Measurements from ENCODE around the gene CD200R1L. TPM values are rescaled to one million over a fixed set of nuclear protein-coding genes. Genes with fewer than 3 reads are reported as not detected.

The CD200R1L gene
- total and polyA plus RNA-seq, 2 of the 13 experiments (the other 11 are each of a cell fraction or from before 2014, with no cell fraction given) = not detected

DNA sequence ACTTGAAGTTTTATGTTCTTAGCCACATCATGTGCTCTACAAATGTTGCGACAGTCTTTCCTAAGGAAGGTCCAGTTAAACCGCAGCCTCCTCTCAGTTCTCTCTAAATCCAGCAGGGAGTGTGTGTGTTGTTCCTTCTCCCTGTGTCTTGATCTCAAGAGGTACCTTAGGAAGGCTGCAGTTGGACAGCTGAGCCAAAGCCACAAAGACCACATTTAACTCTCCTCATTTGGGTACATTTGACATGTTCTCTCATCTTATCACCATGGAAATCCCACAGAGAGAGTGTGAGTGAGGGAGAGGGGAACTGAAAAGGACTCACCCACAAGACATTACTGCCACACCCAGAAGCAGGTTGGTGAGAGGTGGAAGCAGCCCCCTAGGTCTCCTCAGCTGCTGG is 79.5 kb downstream of the CD200R1L start (continued):
- TF ChIP-seq CAMTA2 (CRISPR knock-in tag; IDR thresholded peaks at IDR 0.05; ENCODE audit: borderline replicate concordance) = no peak
- TF ChIP-seq ZNF792 (CRISPR knock-in tag; IDR thresholded peaks at IDR 0.05) = no peak
- no peak for TF ChIP-seq SP140L (CRISPR knock-in tag; IDR thresholded peaks at IDR 0.05; ENCODE audit: borderline replicate concordance)
- TF ChIP-seq, protein P1, sequence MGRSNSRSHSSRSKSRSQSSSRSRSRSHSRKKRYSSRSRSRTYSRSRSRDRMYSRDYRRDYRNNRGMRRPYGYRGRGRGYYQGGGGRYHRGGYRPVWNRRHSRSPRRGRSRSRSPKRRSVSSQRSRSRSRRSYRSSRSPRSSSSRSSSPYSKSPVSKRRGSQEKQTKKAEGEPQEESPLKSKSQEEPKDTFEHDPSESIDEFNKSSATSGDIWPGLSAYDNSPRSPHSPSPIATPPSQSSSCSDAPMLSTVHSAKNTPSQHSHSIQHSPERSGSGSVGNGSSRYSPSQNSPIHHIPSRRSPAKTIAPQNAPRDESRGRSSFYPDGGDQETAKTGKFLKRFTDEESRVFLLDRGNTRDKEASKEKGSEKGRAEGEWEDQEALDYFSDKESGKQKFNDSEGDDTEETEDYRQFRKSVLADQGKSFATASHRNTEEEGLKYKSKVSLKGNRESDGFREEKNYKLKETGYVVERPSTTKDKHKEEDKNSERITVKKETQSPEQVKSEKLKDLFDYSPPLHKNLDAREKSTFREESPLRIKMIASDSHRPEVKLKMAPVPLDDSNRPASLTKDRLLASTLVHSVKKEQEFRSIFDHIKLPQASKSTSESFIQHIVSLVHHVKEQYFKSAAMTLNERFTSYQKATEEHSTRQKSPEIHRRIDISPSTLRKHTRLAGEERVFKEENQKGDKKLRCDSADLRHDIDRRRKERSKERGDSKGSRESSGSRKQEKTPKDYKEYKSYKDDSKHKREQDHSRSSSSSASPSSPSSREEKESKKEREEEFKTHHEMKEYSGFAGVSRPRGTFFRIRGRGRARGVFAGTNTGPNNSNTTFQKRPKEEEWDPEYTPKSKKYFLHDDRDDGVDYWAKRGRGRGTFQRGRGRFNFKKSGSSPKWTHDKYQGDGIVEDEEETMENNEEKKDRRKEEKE (IDR thresholded peaks at IDR 0.05) = no peak
- TF ChIP-seq, protein P2, sequence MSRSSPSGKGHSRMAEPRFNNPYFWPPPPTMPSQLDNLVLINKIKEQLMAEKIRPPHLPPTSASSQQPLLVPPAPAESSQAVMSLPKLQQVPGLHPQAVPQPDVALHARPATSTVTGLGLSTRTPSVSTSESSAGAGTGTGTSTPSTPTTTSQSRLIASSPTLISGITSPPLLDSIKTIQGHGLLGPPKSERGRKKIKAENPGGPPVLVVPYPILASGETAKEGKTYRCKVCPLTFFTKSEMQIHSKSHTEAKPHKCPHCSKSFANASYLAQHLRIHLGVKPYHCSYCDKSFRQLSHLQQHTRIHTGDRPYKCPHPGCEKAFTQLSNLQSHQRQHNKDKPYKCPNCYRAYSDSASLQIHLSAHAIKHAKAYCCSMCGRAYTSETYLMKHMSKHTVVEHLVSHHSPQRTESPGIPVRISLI (CRISPR knock-in tag; IDR thresholded peaks at IDR 0.05; ENCODE audit: borderline replicate concordance) = no peak
- TF ChIP-seq MXD4 (CRISPR knock-in tag; IDR thresholded peaks at IDR 0.05) = no peak
- TF ChIP-seq, protein P3, sequence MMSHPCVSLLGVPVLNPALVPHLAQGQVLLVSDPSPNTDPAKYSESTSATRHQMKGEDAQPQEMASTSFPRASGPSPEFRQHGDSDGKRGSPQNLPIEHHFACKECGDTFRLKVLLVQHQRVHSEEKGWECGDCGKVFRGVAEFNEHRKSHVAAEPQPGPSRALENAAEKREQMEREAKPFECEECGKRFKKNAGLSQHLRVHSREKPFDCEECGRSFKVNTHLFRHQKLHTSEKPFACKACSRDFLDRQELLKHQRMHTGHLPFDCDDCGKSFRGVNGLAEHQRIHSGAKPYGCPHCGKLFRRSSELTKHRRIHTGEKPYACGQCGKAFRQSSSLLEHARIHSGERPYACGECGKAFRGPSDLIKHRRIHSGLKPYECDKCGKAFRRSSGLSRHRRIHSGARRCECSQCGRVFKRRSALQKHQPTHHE (CRISPR knock-in tag; IDR thresholded peaks at IDR 0.05; ENCODE audit: borderline replicate concordance) = no peak
- TF ChIP-seq NR2F6 (IDR thresholded peaks at IDR 0.05) = no peak
- no peak for TF ChIP-seq NR2F6 (CRISPR knock-in tag; IDR thresholded peaks at IDR 0.05)
- no peak for TF ChIP-seq MTF1 (CRISPR knock-in tag; IDR thresholded peaks at IDR 0.05)
- no peak for TF ChIP-seq ARHGAP35 (CRISPR knock-in tag; IDR thresholded peaks at IDR 0.05; ENCODE audit: borderline replicate concordance)
- no peak for TF ChIP-seq TBX3 (IDR thresholded peaks at IDR 0.05; ENCODE audit: borderline replicate concordance)
- TF ChIP-seq, protein P4, sequence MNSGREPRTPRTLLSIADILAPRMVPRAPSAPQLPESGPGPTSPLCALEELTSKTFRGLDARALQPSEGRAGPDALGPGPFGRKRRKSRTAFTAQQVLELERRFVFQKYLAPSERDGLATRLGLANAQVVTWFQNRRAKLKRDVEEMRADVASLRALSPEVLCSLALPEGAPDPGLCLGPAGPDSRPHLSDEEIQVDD (CRISPR knock-in tag; IDR thresholded peaks at IDR 0.05; ENCODE audit: borderline replicate concordance) = no peak

Other genes starting within 250 kb of the CD200R1L start
- gene CCDC80, start 205.7 kb downstream of the CD200R1L start, total RNA-seq (2016; rRNA removed; fragmentation: Illumina TruSeq; extraction: Trizol) = not detected in 2 replicates
- gene CCDC80, start 205.7 kb downstream of the CD200R1L start, polyA plus RNA-seq (2011; rRNA removed) = not detected in 2 replicates
- gene CD200R1, start 128.2 kb upstream of the CD200R1L start, total RNA-seq (2016; rRNA removed; fragmentation: Illumina TruSeq; extraction: Trizol) = not detected in 2 replicates
- gene CD200R1, start 128.2 kb upstream of the CD200R1L start, polyA plus RNA-seq (2011; rRNA removed) = 0.04 and 0.05 TPM in 2 replicates
- 16.7 and 26.7 TPM in 2 replicates for gene GTPBP8, start 144.1 kb upstream of the CD200R1L start, total RNA-seq (2016; rRNA removed; fragmentation: Illumina TruSeq; extraction: Trizol)
- 9.1 and 12.5 TPM in 2 replicates for gene GTPBP8, start 144.1 kb upstream of the CD200R1L start, polyA plus RNA-seq (2011; rRNA removed)